GM18867 (cell line): Measurements from ENCODE around the gene FCSK.

Experiments used
- ATAC-seq: cut with Tn5 transposase; IDR thresholded peaks from one replicate; pipeline ENCODE4 v1.9.1; 2021; ENCODE audit warnings: mild to moderate bottlenecking, moderate library complexity; ENCODE audit not compliant: unreplicated experiment

FCSK gene

GRCh38 chr16:70476272-70477020, 22.1 kb downstream of the FCSK start:
- ATAC-seq = peak; percentile 77

GRCh38 chr16:70478169-70478568, 23.8 kb downstream of the FCSK start:
- ATAC-seq = no peak

GRCh38 chr16:70478912-70479341, 24.5 kb downstream of the FCSK start:
- ATAC-seq = no peak

GRCh38 chr16:70480127-70481105, 26.0 kb downstream of the FCSK start:
- no peak for ATAC-seq

- ATAC-seq = no peak
Observed at GRCh38 chr16:70481929-70482536, 27.6 kb downstream of the FCSK start.

GRCh38 chr16:70482624-70483023, 28.2 kb downstream of the FCSK start:
- ATAC-seq = no peak

- ATAC-seq = no peak
Observed at GRCh38 chr16:70483426-70483825, 29.0 kb downstream of the FCSK start.

- no peak for ATAC-seq
Observed at GRCh38 chr16:70484867-70485266, 30.5 kb downstream of the FCSK start.

GRCh38 chr16:70490261-70490660, 35.9 kb downstream of the FCSK start:
- ATAC-seq = no peak

GRCh38 chr16:70493802-70494201, 39.4 kb downstream of the FCSK start:
- ATAC-seq = no peak

GRCh38 chr16:70494202-70494770, 39.9 kb downstream of the FCSK start:
- ATAC-seq = no peak

- no peak for ATAC-seq
Observed at GRCh38 chr16:70494777-70495176, 40.4 kb downstream of the FCSK start.

- no peak for ATAC-seq
Observed at GRCh38 chr16:70495425-70496182, 41.2 kb downstream of the FCSK start.

- no peak for ATAC-seq
Observed at GRCh38 chr16:70496513-70496912, 42.1 kb downstream of the FCSK start.

GRCh38 chr16:70508752-70509151, 54.4 kb downstream of the FCSK start:
- no peak for ATAC-seq

GRCh38 chr16:70510216-70510615, 55.8 kb downstream of the FCSK start:
- no peak for ATAC-seq

GRCh38 chr16:70511833-70512232, 57.4 kb downstream of the FCSK start:
- no peak for ATAC-seq

GRCh38 chr16:70512456-70512855, 58.1 kb downstream of the FCSK start:
- no peak for ATAC-seq

GRCh38 chr16:70520612-70521297, 66.4 kb downstream of the FCSK start:
- ATAC-seq = no peak
